ENCODE results near the gene LRTM1.

GRCh38 chr3:54897028-54897711, 30.7 kb downstream of the LRTM1 start:
- no peak for TF ChIP-seq EZH2 (IDR thresholded peaks at IDR 0.05; ENCODE audit: insufficient read depth, low read length)
- TF ChIP-seq, protein P1, sequence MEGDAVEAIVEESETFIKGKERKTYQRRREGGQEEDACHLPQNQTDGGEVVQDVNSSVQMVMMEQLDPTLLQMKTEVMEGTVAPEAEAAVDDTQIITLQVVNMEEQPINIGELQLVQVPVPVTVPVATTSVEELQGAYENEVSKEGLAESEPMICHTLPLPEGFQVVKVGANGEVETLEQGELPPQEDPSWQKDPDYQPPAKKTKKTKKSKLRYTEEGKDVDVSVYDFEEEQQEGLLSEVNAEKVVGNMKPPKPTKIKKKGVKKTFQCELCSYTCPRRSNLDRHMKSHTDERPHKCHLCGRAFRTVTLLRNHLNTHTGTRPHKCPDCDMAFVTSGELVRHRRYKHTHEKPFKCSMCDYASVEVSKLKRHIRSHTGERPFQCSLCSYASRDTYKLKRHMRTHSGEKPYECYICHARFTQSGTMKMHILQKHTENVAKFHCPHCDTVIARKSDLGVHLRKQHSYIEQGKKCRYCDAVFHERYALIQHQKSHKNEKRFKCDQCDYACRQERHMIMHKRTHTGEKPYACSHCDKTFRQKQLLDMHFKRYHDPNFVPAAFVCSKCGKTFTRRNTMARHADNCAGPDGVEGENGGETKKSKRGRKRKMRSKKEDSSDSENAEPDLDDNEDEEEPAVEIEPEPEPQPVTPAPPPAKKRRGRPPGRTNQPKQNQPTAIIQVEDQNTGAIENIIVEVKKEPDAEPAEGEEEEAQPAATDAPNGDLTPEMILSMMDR (IDR thresholded peaks at IDR 0.05; ENCODE audit: insufficient read depth, low read depth, low read length), result no peak
